Esophagus muscularis mucosa (tissue), 4 donors: Measurements from ENCODE around the gene CISH. TPM values are rescaled to one million over a fixed set of nuclear protein-coding genes. Genes with fewer than 3 reads are reported as not detected.

Source experiments
- DNase-seq: peaks from one replicate; pipeline ENCODE4 v3.0.0-alpha.2; 2017; ENCODE audit errors: extremely low spot score
- H3K27ac ChIP-seq, 4 donors: fragments of 200-600 bp; sonication (generic); replicated peaks in 1 of 4; 1 replicate in 3 of 4; 2 replicates in 1 of 4; pipeline ENCODE4 v1.5.1; 2016 to 2019; ENCODE audit warnings: mild to moderate bottlenecking in 1 of 4
- H3K27me3 ChIP-seq, 4 donors: fragments of 200-600 bp; sonication (generic); one replicate each; pipeline versions ENCODE4 v1.5.1 to v1.6.0; 2016 to 2019
- H3K36me3 ChIP-seq, 4 donors: fragments of 200-600 bp; sonication (generic); one replicate each; pipeline ENCODE4 v1.5.1; 2016 to 2019
- H3K4me1 ChIP-seq, 4 donors: fragments of 200-600 bp; sonication (generic); one replicate each; pipeline ENCODE4 v1.5.1; 2016 to 2019
- H3K4me3 ChIP-seq, 4 donors: fragments of 200-600 bp; sonication (generic); 1 replicate in 2 of 4; 2 replicates in 2 of 4; pipeline ENCODE4 v1.5.1; 2016 to 2019; ENCODE audit warnings: mild to moderate bottlenecking in 4 of 4, moderate library complexity in 1 of 4
- H3K9me3 ChIP-seq, 4 donors: fragments of 200-600 bp; sonication (generic); 1 replicate in 3 of 4; 2 replicates in 1 of 4; pipeline ENCODE4 v1.5.1; 2016 to 2019
- EP300 ChIP-seq: sonication (generic); formaldehyde crosslinking; IDR thresholded peaks from one replicate; pipeline ENCODE4 v1.6.1; 2017; ENCODE audit warnings: antibody characterized with exemption
- POLR2A ChIP-seq: fragments of 450-650 bp; IDR thresholded peaks from one replicate; pipeline ENCODE4 v1.6.1; 2017; ENCODE audit warnings: antibody characterized with exemption, moderate library complexity, mild to moderate bottlenecking, low read depth
- POLR2AphosphoS5 ChIP-seq, 2 donors: sonication (generic); formaldehyde crosslinking; IDR thresholded peaks; one replicate each; pipeline ENCODE4 v1.6.1; 2017; ENCODE audit warnings: antibody characterized with exemption in 2 of 2
- WGBS: methylation state at CpG from one replicate; pipeline ENCODE4 v1.1.5; 2018; 5-methylcytosine and 5-hydroxymethylcytosine counted together
- intact Hi-C: fragments of 100-400 bp; cut with DNase I; formaldehyde crosslinking; loops from one replicate; pipeline ENCODE4 v1.15.1; 2023
- total RNA-seq, 4 donors: library from RNA; depleted of rRNA; stranded (reverse); fragments of >200 nt; gene quantifications; one replicate each; pipeline versions ENCODE4 v1.1.0 to v1.2.1, GENCODE V29; 2016
- TF ChIP-seq, protein P1 (sequence below), 3 experiments: fragments of 200-600 bp in 2 of 3; fragments of 450-650 bp in 1 of 3; sonication (generic) in 2 of 3; IDR thresholded peaks; one replicate each; pipeline ENCODE4 v1.5.1; 2017 to 2019; ENCODE audit warnings: antibody characterized with exemption in 3 of 3, mild to moderate bottlenecking in 2 of 3, moderate library complexity in 1 of 3

The CISH gene
- total RNA-seq, 4 donors from 2014 or later = 1.7 to 26.7 (median 4.4) TPM

DNA sequence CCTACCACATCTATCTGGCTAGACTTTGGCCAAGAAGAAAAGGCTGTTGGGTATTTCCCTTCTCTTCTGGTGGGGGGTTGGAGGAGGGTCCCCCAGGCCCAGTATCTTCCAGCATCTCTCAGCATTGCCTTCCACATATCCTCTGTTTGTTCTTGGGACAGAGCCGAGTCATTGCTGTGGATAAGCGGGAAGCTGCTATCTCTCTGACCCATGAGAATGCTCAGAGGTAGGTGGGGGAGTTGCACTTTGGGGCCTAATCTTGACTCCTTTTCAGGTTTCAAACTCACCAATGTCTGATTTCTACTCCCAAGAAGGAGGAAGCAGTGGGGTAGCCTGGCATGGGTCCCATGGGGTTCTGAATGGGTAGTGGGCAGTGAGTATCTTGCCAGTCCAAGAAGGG, 34.2 kb downstream of the CISH start:
- no peak for DNase-seq
- Histone ChIP-seq H3K36me3 (peaks cover 4 to 97% (median 62%) of the 10 kb centered on the region in 4 donors), H3K4me3 (no peak overlapping the region), H3K9me3 (no peaks in the 10 kb centered on the region), H3K27me3 (no peaks in the 10 kb centered on the region), H3K27ac (no peak overlapping the region), H3K4me1 (peaks cover 2 to 20% (median 3%) of the 10 kb centered on the region in 4 donors)
- intact Hi-C loops = no loop called here
- TF ChIP-seq EP300 = no peak
- TF ChIP-seq POLR2AphosphoS5 (IDR thresholded peaks at IDR 0.05) = no peak
- TF ChIP-seq, protein P1, sequence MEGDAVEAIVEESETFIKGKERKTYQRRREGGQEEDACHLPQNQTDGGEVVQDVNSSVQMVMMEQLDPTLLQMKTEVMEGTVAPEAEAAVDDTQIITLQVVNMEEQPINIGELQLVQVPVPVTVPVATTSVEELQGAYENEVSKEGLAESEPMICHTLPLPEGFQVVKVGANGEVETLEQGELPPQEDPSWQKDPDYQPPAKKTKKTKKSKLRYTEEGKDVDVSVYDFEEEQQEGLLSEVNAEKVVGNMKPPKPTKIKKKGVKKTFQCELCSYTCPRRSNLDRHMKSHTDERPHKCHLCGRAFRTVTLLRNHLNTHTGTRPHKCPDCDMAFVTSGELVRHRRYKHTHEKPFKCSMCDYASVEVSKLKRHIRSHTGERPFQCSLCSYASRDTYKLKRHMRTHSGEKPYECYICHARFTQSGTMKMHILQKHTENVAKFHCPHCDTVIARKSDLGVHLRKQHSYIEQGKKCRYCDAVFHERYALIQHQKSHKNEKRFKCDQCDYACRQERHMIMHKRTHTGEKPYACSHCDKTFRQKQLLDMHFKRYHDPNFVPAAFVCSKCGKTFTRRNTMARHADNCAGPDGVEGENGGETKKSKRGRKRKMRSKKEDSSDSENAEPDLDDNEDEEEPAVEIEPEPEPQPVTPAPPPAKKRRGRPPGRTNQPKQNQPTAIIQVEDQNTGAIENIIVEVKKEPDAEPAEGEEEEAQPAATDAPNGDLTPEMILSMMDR (IDR thresholded peaks at IDR 0.05) = no peak
- no peak for TF ChIP-seq POLR2A
- whole genome bisulfite sequencing = 100% methylated on average over 2 of the region's 2 CpGs

- peaks cover 4 to 78% (median 53%) of the 10 kb centered on the region in 4 donors for H3K36me3 ChIP-seq
- no peak overlapping the region for H3K27ac ChIP-seq
- no peak for DNase-seq
- H3K4me3 ChIP-seq = no peak overlapping the region
- H3K27me3 ChIP-seq = no peaks in the 10 kb centered on the region
- H3K4me1 ChIP-seq = peaks cover 6 to 22% (median 16%) of the 10 kb centered on the region in 4 donors
- TF ChIP-seq POLR2AphosphoS5 (IDR thresholded peaks at IDR 0.05) (no peak), EP300 (no peak), POLR2A (no peak)
- TF ChIP-seq, protein P1 (IDR thresholded peaks at IDR 0.05) = no peak
- 73% methylated on average over 6 of the region's 6 CpGs for WGBS
- intact Hi-C loops = no loop called here
- H3K9me3 ChIP-seq = no peaks in the 10 kb centered on the region
Observed at GRCh38 chr3:50575372-50575771, 36.2 kb downstream of the CISH start.

DNA sequence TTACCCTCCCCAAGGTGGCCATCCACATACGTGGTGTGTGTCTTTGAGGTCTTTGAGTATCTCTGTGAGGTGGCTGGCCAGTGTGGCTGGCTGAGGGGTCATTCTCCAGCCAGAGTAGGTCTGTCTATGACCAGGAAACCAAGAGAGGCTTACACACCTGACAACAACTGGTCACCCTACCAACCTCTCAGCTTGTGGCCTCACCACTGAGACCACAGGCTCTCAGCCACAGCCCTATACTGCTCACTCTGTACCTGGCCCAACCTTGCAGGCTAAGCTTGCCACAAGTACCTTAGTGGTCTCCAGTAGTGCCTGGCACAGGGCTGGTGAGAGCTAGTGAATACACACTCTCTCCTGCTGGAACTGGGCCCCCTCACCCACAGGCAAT, 37.1 kb downstream of the CISH start:
- intact Hi-C loops = loop anchor here (5.0 kb wide), 1 partner anchor 803 kb away; no protein-coding TSS in a partner anchor

GRCh38 chr3:50573566-50574443, 37.8 kb downstream of the CISH start:
- no peak for DNase-seq
- no peak overlapping the region for H3K27ac ChIP-seq
- WGBS = 59% methylated on average over 3 of the region's 8 CpGs
- intact Hi-C loops = loop anchor here (5.0 kb wide), 1 partner anchor 803 kb away; no protein-coding TSS in a partner anchor
- H3K4me1 ChIP-seq = peaks cover 11 to 30% (median 25%) of the 10 kb centered on the region in 4 donors
- no peak overlapping the region for H3K4me3 ChIP-seq
- peaks cover 4 to 62% (median 43%) of the 10 kb centered on the region in 4 donors for H3K36me3 ChIP-seq
- no peaks in the 10 kb centered on the region for H3K9me3 ChIP-seq
- TF ChIP-seq, protein P1 (IDR thresholded peaks at IDR 0.05) = no peak
- TF ChIP-seq EP300 = no peak
- TF ChIP-seq POLR2A = no peak
- TF ChIP-seq POLR2AphosphoS5 (IDR thresholded peaks at IDR 0.05) = no peak
- H3K27me3 ChIP-seq = no peaks in the 10 kb centered on the region

More for the DNA sequence above, 37.1 kb downstream of the CISH start:
- no CpG with 5 or more reads among the region's 1 CpG for WGBS
- Histone ChIP-seq H3K27ac (no peak overlapping the region), H3K4me3 (no peak overlapping the region), H3K36me3 (peaks cover 4 to 68% (median 46%) of the 10 kb centered on the region in 4 donors), H3K4me1 (peaks cover 11 to 30% (median 24%) of the 10 kb centered on the region in 4 donors), H3K9me3 (no peaks in the 10 kb centered on the region), H3K27me3 (no peaks in the 10 kb centered on the region)
- no peak for DNase-seq
- no peak for TF ChIP-seq EP300
- TF ChIP-seq POLR2A = no peak
- no peak for TF ChIP-seq POLR2AphosphoS5 (IDR thresholded peaks at IDR 0.05)
- TF ChIP-seq, protein P1 (IDR thresholded peaks at IDR 0.05) = no peak
